Medulla oblongata (tissue), 1 donor: Measurements from ENCODE around the gene STARD7.
"Not testable (repeated sequence)": the region's sequence is repeated elsewhere in the genome, so short reads cannot be mapped to it uniquely, and the experiment has no call there.

Experiments used
- DNase-seq: peaks from one replicate; pipeline ENCODE4 v3.0.0-alpha.2; 2015; ENCODE audit errors: extremely low spot score

Gene STARD7

GRCh38 chr2:96163768-96164429 lies 44.7 kb downstream of the STARD7 start:
- no peak for DNase-seq

- no peak for DNase-seq
These were observed 45.2 kb downstream of the STARD7 start for GRCh38 chr2:96163415-96163767.

- no peak for DNase-seq
These were observed 46.7 kb downstream of the STARD7 start for GRCh38 chr2:96161898-96162297.

- DNase-seq, result not testable (repeated sequence)
These were observed 48.3 kb downstream of the STARD7 start for GRCh38 chr2:96160366-96160765.

- no peak for DNase-seq
These were observed 49.4 kb downstream of the STARD7 start for GRCh38 chr2:96159084-96159830.

GRCh38 chr2:96158554-96158940 lies 50.1 kb downstream of the STARD7 start:
- DNase-seq, result no peak

- DNase-seq, result no peak
These were observed 50.7 kb downstream of the STARD7 start for GRCh38 chr2:96157649-96158553.

- DNase-seq, result no peak
These were observed 51.5 kb downstream of the STARD7 start for GRCh38 chr2:96156926-96157648.

GRCh38 chr2:96156011-96156820 lies 52.4 kb downstream of the STARD7 start:
- DNase-seq, result no peak

GRCh38 chr2:96154506-96155380 lies 53.9 kb downstream of the STARD7 start:
- DNase-seq, result no peak

- no peak for DNase-seq
These were observed 54.6 kb downstream of the STARD7 start for GRCh38 chr2:96153991-96154431.

- DNase-seq, result no peak
These were observed 55.3 kb downstream of the STARD7 start for GRCh38 chr2:96153291-96153713.

- DNase-seq, result no peak
These were observed 56.1 kb downstream of the STARD7 start for GRCh38 chr2:96152304-96153161.

GRCh38 chr2:96151595-96152303 lies 56.9 kb downstream of the STARD7 start:
- DNase-seq, result no peak

- DNase-seq, result no peak
These were observed 57.6 kb downstream of the STARD7 start for GRCh38 chr2:96150791-96151594.

- DNase-seq, result no peak
These were observed 58.5 kb downstream of the STARD7 start for GRCh38 chr2:96150007-96150640.
